Colon (tissue), 2 donors: ENCODE measurements around the gene POLR2L.

Source experiments
- FAIRE-seq: peaks from 2 replicates; lab custom pipeline; 2012; peaks lifted over from hg19 to GRCh38; lab: Jason Lieb, UNC
- donor health status: control.
- donor health status: control.

Gene POLR2L

DNA sequence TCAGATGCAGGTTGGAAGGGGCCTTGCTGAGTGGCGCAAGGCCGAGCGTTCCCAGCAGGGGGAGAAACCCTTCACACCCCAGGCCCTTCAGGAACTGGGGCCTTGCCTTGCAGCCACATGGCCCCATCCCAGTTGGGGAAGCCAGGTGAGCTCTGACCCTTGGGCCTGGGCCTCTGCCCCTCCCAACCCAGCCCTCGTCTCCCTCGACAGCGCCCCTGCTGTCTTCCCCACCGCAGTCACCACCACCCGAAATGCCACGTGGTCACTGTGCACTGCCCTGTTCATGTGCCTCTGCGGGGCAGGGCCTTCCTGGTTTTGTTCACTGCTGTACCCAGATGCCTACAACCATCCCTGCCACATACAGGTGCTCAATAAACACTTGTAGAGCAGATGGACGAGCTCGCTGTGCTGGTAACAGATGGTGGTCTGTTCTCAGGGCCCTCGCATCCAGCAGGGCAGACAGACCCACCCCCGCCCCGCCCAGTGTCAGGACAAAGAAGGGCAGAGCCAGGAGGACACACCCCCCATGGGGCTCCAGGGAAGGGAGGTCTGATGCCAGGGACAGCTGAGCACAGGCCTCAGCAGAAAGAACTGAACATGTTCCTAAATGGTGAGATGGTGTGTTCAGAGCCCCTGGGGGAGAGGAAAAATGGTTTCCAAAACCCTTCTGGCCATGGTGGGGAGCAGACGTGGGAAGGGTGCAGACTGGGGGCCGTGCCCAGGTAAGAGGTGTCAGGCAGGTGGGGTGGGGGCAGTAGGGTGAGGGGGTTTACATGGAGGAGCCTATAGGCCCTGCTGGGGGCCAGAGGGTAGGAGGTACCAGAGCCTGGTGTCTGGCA, 3.7 kb downstream of the POLR2L start:
- no peak for FAIRE-seq

- FAIRE-seq, result no peak
Measured at GRCh38 chr11:837990-838307, 4.4 kb downstream of the POLR2L start.

GRCh38 chr11:837189-837989, 4.9 kb downstream of the POLR2L start:
- FAIRE-seq, result no peak

GRCh38 chr11:836700-837099, 5.6 kb downstream of the POLR2L start:
- no peak for FAIRE-seq

DNA sequence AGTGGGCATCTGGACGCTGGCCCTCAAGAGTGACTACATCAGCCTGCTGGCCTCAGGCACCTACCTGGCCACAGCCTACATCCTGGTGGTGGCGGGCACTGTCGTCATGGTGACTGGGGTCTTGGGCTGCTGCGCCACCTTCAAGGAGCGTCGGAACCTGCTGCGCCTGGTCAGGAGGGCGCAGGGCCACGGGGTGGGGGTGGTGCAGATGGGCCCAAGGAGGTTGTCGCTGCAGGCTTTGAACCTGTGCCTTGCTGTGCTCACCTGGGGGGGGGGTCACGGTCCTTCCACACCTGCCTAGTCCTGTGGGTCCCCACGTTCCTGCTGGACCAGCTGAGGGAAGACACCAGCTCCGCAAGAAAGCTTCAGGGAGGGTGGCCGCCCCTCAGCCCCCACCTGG, 6.1 kb downstream of the POLR2L start:
- no peak for FAIRE-seq

DNA sequence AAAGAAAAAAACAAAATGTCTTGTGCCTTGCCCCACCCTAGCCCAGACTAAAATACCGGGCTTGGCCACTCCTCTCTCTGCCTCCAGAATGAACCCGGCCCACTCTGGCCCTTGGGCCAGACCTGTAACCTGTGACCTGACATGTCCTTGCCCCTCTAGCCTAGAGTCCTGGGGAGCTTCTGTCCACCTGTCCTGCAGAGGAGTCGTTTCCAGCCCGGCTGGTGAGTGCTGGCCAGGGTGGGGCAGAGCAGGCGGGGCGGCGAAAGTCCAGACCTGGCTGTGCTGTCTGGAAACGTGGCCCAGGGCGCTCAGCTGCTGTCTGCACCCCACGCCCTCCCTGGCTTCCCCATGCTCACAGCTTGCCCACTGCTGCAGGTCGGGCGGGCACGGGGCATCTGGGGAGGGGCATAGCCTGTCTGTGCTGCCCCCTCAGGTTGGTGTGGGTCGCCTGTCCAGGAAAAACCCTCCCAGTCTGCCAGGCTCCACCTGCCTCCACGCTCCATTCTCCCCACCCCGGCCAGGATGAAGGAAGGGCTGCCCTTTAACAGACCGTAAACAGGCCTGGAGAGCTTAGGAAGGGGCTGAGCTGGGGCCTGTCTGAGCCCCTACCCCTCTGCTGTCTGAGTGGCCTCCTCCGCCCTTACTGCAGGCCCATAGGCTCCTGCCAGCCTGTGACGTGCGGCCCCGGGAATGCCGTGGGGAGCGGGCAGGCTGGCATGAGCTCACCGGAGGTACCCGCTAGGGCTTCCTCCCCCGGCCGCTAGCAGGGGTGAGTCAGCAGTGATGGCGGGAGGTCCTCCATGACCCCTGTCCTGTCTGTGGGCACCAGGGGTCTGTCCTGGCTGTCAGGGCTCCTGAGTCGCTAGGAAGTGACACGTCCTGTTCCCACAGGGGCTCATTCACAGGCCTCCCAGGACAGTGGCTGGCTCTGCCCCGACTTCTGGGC, 7.7 kb downstream of the POLR2L start:
- no peak for FAIRE-seq

DNA sequence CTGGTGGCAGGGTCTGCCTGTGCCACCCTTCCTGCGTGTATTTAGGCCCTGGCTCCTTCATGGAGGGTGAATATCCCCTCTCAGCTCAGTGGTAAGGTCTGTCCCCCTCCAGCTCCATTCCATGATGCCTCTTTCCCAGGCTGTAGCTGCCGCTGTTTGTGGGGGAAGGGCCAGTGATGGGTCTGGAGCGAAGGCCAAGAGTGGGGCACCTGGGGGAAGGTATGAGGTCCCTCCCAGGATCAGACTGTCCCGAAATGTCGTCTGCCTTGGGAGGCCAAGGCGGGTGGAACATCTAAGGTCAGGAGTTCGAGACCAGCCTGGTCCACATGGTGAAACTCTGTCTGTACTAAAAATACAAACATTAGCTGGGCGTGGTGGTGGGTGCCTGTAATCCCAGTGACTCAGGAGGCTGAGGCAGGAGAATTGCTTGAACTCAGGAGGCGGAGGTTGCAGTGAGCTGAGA, 8.4 kb downstream of the POLR2L start:
- FAIRE-seq, result no peak

GRCh38 chr11:833114-833791, 9.1 kb downstream of the POLR2L start:
- no peak for FAIRE-seq

DNA sequence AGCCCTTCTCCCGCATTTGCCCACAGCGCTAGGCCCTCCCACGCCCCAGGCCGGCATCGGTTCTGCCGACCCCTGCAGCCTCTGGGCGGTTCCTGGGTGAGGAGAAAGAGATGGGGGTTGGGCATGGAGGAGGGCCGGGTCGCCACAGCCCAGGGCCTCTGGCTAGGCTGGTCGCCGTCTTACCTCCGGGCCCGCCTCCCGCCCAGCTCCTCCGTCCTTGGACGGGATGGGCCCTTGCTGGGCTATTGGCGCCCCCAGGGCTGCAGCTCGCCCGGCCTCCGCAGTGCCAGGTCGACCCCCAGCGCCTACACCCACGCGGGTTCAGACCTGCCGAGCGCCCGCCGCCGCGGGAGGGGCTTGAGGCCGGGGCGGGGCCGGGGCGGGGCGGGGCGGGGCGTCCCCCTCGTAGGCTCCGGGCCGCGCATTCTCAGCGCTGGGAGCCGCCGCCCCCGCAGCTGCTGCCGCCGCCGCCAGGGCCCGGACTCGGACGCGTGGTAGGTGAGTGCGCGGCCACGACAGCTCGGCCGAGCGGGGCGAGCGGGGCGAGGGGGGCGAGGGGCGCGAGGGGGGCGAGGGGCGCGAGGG, 9.7 kb downstream of the POLR2L start, which contains the start of gene CD151:
Gene CD151, plus strand, starts transcription at position 424 of the 585 bp plus-strand sequence. CDS start 3,118 bp downstream, outside the sequence.
- no peak for FAIRE-seq

- no peak for FAIRE-seq
Measured at GRCh38 chr11:831961-832528, 10.3 kb downstream of the POLR2L start.

- no peak for FAIRE-seq
Measured at GRCh38 chr11:831118-831864, 11.0 kb downstream of the POLR2L start.

DNA sequence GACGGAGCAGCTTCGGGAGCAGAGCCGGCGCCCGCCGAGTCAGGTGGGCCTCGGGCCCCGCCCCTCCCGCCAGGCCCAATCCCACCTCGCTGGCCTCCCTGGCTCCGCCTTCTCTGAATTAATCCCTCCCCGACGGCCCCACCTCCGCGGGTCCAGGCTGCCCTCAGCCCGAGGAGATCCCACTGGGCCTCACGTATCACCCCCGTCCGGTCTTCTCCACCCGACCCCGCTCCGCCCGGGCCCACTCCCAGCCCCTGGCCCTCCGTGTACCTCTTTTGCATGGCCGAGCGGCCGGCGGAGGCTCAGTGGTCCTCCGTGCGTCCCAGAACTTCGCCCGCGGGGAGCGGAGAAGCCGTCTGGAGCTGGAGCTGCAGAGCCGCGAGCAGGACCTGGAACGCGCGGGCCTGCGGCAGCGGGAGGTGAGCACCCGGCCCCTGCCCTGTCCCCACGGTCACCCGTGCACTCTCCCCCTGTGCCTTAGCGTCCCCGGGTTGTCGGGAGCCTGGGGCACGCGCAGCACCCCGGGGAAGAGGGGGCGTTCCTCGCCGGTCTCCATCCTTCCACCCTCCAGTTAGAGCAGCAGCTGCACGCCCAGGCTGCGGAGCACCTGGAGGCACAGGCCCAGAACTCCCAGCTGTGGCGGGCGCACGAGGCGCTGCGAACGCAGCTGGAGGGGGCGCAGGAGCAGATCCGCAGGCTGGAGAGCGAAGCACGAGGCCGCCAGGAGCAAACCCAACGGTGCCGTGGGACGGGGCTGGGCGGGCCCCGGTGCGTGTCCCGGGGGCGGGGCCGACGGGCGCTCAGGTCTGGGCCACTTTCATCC, 11.8 kb downstream of the POLR2L start:
- no peak for FAIRE-seq

DNA sequence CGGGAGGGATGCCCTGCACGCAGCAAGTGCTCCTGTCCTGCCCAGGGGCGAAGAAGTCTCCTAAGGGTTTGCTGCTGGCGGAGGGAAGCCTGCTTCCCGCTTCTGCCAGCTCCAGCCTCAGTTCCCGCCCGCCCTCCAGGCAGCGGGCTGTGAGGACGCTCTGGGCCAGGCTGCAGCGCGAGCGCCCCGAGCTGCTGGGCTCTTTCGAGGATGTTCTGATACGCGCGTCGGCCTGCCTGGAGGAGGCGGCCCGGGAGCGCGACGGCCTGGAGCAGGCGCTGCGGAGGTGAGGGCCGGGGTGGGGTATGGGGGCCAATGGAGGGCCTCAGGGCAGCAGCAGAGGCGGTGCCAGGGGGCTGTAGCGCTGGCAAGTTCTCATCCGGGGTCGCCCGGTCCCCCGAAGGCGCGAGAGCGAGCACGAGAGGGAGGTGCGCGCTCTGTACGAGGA, 12.5 kb downstream of the POLR2L start:
- no peak for FAIRE-seq

DNA sequence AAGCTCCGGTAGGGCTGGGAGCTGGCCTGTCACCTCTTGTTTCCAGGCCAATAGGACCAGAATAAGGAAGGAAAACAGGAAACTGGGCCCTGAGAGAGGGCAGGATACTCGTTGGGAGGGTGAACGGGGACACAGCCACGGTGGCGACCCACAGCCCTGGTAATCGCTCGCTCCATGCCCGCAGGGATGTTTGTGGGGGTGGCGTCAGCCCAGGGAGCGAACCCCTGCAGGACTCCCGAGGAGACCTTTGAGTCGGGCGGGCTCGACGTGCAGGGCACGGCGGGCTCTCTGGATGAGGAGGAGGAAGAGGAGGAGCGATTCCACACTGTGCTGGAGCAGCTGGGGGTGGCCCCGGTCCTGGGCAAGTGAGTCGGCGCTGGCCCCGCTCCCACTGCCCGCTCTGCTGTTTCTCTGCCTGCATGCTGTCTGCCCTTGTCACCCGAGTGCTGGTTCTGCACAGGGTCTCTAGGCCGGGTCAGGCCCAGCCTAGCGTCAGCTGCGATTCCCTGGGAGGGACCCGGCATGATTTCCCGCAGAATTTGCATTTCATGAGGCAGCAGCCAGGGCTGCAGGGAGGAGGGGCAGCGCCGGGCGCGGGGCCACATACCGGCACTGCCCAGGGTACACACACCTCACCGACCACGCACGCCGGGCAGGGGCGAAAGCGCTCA, 13.0 kb downstream of the POLR2L start:
- no peak for FAIRE-seq

DNA sequence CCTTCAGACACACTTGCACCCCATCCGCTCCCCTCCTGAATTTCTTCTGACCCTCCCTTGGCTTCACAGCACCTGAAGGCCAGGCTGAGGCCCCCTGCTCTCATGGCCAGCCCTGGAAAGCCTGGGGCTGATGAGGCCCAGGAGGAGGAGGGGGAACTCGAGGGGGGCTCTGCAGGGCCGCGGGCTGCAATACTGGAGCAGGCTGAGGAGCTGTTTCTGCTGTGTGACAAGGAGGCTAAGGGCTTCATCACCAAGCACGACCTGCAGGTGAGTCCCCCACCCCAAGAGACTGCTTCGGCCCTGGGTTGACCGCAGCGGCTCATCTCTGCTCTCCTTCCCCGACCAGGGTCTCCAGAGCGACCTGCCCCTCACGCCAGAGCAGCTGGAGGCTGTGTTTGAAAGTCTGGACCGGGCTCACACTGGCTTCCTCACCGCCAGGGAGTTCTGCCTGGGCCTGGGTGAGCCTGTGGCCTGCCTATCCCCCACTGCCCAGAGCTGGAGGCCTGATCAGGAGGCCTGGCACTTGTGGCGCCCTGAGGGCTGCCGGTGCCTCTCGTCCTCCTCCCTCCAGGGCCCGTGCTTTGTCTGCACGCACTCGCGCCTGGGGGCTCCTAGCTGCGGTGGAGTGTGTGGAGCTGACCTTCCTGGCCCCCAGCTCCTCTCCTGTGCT, 13.7 kb downstream of the POLR2L start:
- no peak for FAIRE-seq

- no peak for FAIRE-seq
Measured at GRCh38 chr11:827897-828192, 14.5 kb downstream of the POLR2L start, which contains the start of gene CRACR2B. Gene CRACR2B, plus strand, starts transcription at chr11:827919. Its CDS starts 689 bp downstream, at chr11:828608.

DNA sequence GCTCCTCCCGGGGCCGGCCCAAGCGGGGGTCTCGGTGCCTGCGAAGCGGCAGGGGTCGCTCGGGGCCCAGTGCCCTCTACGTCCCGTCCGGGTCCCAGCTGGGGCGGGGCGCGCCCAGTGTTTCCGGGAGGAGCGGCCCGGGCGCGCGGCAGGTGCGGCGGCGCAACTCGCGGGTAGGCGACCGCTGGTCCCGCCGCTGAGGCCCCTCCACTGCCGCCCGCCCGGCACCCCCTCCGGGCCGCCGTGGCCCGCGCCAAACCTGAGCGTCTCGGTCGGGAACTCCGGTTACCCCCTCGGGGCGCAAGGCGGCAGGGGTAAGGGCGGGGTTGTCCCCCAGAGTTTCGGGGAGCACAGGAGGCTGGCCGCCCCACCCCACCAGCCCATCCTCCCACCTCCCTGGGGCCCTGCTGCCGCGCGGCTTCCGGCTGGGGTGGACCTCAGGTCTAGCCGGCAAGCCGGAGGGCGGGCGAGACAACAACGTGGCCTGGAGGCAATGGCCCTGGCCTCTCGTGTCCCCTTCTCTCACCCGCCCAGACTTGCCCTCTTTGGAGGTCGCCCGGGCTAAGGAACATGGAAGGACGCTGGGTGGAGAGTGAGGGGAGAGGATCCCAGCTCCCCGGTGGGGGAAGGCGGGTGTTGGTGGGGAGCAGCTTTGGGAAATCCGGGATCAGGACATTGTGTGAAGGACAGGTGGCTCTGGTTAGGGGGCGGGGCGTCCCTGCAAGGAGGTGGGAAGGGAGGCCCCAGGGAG, 15.0 kb downstream of the POLR2L start:
- FAIRE-seq, result no peak

GRCh38 chr11:826836-827145, 15.5 kb downstream of the POLR2L start:
- FAIRE-seq, result no peak
